H1 (cell line): ENCODE measurements around the gene RBM20. TPM values are rescaled to one million over a fixed set of nuclear protein-coding genes. Genes with fewer than 3 reads are reported as not detected.

ENCODE experiments used
- ATF2 ChIP-seq: IDR thresholded peaks from 2 replicates; pipeline ENCODE4 v1.6.1; 2012; ENCODE audit warnings: low read length, inconsistent platforms
- CBX8 ChIP-seq: fragments of 300-800, 300-1000 bp; sonication (generic); IDR thresholded peaks from 2 replicates; pipeline ENCODE4 v1.7.1; 2016; ENCODE audit warnings: low read depth, low read length, borderline replicate concordance
- JUN ChIP-seq: IDR thresholded peaks from 2 replicates; pipeline ENCODE4 v1.6.1; 2011; ENCODE audit warnings: low read depth, mild to moderate bottlenecking, improper control_type of control experiment, low read length
- KDM5A ChIP-seq: fragments of 200-600 bp; IDR thresholded peaks from 2 replicates; pipeline ENCODE4 v1.7.1; 2012; ENCODE audit warnings: mild to moderate bottlenecking, low read length, inconsistent platforms, mixed read lengths
- SP2 ChIP-seq: IDR thresholded peaks from 2 replicates; pipeline ENCODE4 v1.6.1; 2012; ENCODE audit warnings: mild to moderate bottlenecking, low read length, inconsistent platforms
- polyA plus RNA-seq, 7 experiments: library from polyadenylated mRNA; depleted of rRNA in 3 of 7; stranded (reverse) in 5 of 7; unstranded in 2 of 7; fragments of >200 nt in 5 of 7; fragments of 200-250 nt in 2 of 7; gene quantifications; 1 replicate in 5 of 7; 2 replicates in 1 of 7; 4 replicates in 1 of 7; pipeline versions ENCODE4 v1.2.1 to v1.2.3, GENCODE V29; 2011 to 2013; ENCODE audit warnings: missing spikeins in 2 of 7, mixed read lengths in 2 of 7
- total RNA-seq: library from RNA; stranded (reverse); fragmentation: NEBNext Ultra II Directional; extraction: Animal tissue kit (Norgen Biotek cat#: 25700); gene quantifications from 2 replicates; pipeline ENCODE4 v1.2.1, GENCODE V29; 2021

RBM20 gene
- total and polyA plus RNA-seq, 2 of the 8 experiments (the other 6 are each of a cell fraction or from before 2014, with no cell fraction given) = 0.05 to 0.63 TPM

DNA sequence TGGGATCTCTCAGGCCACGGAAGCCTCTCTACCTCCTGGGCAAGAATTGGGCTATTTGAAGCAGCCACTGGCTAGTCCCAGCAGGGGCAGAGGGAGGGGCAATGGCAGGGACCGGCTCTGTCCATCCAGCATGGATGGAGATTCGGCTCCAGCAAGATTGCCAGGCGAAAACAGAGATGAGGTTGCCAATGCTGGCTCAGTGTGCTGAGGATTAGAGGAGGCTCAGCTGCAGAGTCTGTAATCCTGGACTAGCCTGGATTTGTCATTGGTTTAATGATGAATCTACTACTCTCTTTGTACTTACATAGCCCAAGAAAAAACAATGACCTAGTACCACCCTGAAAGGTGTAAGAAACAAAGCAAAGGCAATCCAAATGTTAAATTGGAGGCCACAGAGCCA is 115.4 kb downstream of the RBM20 start (continued):
- TF ChIP-seq KDM5A (no peak), ATF2 (no peak), CBX8 (no peak), JUN (no peak), SP2 (no peak)
